Endometrium (tissue), 2 donors: ENCODE measurements around the gene E4F1.
"Not testable (repeated sequence)": the region's sequence is repeated elsewhere in the genome, so short reads cannot be mapped to it uniquely, and the experiment has no call there.

Source experiments
- FAIRE-seq: peaks from 2 replicates; lab custom pipeline; 2012; peaks lifted over from hg19 to GRCh38; lab: Jason Lieb, UNC
- donor health status: control.
- donor health status: control.

Gene E4F1

GRCh38 chr16:2244926-2245795 lies 21.8 kb downstream of the E4F1 start:
- FAIRE-seq, result no peak

DNA sequence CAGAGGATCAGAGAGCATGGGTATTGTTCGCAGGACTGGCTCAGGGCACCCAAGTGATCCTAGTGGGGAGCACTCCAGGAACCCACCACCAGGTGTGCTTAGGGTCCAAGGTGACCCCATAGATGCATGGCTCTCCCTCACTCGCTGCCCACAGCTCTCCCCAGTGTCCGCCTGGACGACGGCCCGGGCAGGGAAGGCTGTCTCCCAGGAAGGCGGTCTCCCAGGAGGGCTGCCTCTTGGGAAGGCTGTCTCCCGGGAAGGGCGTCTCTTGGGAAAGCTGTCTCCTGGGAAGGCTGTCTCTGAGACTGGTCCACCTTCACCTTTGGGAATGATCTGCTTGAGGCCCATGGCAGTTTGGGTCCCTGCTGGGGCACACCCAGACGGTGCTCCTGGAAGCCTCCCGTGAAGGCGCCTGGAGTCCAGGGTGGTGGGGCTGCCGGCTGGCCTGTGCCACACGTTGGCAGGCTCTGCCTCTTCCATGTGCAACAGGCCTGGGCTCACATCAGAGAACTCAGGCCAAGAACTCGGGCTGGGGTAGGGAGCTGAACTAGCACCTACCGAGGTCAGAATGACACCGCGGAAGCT lies 23.0 kb downstream of the E4F1 start:
- FAIRE-seq, result no peak

GRCh38 chr16:2250652-2251295 lies 27.4 kb downstream of the E4F1 start:
- no peak for FAIRE-seq

GRCh38 chr16:2251296-2252111 lies 28.1 kb downstream of the E4F1 start, which contains the start of gene ECI1:
TSS of gene ECI1 (minus strand) at chr16:2251587. CDS start at chr16:2251566, 21 bp downstream.
- peak; percentile 83 for FAIRE-seq

GRCh38 chr16:2252806-2253148 lies 29.4 kb downstream of the E4F1 start:
- no peak for FAIRE-seq

- FAIRE-seq, result no peak
Observed at GRCh38 chr16:2253293-2253692, 29.9 kb downstream of the E4F1 start.

- no peak for FAIRE-seq
Observed at GRCh38 chr16:2256531-2257140, 33.2 kb downstream of the E4F1 start.

DNA sequence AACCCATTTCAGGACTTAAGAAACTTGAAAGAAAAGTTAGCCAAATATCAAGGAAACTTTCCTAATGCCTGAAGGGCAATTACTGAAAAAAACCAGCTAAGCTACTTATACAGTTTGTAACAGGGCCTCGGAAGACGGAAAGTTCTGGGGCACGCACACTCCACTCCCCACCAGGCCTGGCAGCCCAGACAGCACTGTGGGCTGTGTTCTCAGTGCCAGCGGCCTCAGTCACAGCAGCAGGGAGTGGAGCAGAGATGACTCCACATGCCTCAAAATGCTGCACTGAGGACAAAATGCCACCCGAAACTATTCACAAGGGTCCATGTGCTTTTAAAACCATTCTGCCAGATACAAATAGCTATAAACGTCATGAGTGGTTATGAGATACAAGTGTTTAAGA lies 34.3 kb downstream of the E4F1 start:
- no peak for FAIRE-seq

DNA sequence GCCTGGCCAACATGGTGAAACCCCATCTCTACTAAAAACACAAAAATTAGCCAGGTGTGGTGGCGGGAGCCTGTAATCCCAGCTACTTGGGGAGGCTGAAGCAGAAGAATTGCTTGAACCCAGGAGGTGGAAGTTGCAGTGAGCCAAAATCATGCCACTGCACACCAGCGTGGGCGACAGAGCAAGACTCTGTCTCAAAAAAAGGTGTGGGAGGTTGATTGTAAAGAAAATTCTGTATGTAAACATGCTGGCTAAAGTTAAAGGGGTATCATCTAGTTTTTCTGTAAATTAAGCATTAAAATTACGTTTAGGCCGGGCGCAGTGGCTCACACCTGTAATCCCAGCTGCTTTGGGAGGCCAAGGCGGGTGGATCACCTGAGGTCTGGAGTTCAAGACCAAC lies 35.1 kb downstream of the E4F1 start:
- FAIRE-seq, result not testable (repeated sequence)

GRCh38 chr16:2260250-2260649 lies 36.9 kb downstream of the E4F1 start:
- no peak for FAIRE-seq

DNA sequence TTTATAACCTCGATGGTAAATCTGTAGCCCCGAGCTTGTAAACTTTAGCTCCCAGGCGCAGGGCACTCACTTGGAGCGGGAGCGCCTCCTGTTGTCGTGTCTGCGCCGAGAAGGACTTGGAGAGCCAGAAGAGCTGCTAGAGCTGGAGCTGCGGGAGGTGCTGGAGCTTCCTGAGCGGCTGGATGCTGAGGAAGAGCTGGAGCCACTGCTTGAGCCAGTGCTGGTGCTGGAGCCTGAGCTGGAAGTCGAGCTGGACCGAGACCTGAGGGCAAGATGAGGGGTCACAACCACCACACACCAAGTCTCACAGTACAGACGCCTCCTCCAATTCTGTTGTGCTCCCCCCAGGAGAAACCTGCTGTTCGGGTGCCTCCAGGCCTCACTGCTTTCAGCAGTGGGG lies 39.6 kb downstream of the E4F1 start:
- not testable (repeated sequence) for FAIRE-seq

DNA sequence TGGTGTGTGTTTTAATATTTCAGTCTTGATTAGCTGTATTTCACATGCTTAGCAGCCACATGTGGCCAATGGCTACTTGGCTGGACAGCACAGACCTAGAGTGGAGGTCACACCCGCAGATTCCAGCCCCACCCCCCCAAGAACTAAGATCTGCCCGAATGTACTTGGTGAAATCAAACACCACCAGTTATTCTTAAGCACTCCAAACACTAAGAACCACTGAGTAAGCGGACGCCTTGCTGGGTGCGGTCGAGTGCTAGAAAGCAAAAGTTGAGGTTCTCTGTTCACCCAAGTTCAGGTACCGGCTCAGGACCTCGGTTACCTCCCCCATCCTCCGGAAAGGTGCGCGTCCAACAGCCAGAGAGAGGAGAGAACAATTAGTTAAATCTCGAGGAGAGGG lies 43.5 kb downstream of the E4F1 start:
- FAIRE-seq, result not testable (repeated sequence)

- FAIRE-seq, result not testable (repeated sequence)
Observed at GRCh38 chr16:2267505-2267912, 44.1 kb downstream of the E4F1 start.

DNA sequence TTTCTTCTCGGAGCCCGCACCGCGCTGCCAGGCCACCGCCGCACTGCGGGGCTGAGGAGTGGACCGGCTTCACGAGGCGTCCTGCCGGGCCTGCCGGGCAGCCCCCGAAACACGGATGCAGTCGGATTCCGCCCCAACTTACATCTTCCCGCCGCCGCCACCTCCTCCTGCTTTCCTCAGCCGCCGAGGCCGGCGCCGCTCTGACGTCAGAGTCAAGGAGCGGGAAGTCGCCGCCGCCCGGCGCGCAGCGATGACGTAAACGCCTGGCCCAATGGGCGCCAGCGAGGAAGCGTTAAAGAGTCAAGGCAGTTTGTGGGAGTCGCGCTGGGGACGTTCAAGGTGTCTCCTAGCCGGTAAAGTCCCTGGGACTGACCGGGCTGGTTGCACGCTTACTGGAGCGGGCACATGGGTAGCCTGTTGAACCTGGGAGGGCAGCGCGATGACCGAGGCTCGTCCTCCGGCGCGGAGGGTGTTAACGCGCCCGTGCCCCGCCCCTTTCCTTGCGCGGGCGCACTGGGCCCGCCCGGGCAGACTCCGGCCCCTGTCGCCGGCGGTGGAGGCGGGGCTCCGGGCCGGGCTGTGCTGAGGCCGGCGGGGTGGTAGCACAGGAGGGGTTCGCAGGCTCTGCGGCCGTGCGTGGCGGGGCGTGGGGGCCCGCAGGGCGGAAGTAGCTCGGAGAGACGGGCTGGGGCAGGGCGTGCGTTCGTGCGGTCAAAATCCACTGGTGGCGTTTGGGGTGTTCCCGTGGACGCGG lies 44.7 kb downstream of the E4F1 start, which contains the start of gene RNPS1:
Gene RNPS1, minus strand, starts transcription at position 214 of the 754 bp plus-strand sequence. CDS start 3,483 bp downstream, outside the sequence.
- FAIRE-seq, result no peak

GRCh38 chr16:2270070-2270462 lies 46.7 kb downstream of the E4F1 start:
- no peak for FAIRE-seq

- no peak for FAIRE-seq
Observed at GRCh38 chr16:2270588-2271470, 47.4 kb downstream of the E4F1 start.

- FAIRE-seq, result no peak
Observed at GRCh38 chr16:2271848-2272461, 48.6 kb downstream of the E4F1 start.

DNA sequence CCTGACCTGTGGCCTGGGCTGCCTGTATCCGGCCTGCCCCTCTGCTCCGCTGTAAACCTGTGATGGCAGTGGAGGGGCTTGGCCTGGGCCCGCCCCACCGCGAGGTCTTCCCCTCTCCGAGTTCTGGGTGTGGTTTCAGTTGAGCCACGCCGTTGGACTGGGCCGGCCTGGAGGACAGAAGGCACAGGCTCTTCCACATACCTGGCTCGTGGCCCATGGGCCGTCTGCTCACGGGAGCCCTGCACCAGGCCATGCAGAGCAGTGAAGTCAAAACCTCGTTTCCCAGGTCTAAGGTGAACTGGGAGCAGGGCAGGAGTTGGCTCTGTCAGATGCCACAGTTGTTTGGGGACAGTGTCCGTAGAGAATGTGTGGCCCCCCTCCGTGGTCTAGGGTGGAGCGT lies 50.1 kb downstream of the E4F1 start:
- FAIRE-seq, result no peak

DNA sequence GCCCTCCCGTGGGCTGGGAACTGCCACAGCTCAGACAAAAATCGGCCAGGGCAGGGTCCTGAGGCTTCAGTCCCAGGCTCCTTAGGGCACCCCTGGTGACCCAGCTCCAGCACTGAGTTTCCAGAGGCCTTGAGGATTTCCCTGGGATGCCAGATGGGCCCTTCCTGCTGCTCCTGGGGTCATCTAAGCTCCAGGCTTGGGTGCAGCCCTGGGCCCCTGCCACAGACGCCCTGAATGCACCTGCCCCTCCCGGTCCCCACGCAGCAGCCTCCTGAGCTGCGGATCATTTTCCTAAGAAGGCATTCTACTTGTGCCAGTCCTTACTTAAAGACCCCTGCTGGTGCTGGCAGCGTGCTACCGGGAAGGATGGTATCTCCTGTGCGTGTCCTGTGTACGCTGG lies 50.5 kb downstream of the E4F1 start:
- FAIRE-seq, result no peak
